Stimulated activated CD4-positive, alpha-beta T cell treated with anti-CD3 and anti-CD28 coated beads, Interleukin-4, amount 100 ng/mL, for 4 hours (primary cell): ENCODE results near the gene CDH9.

ENCODE experiments used
- DNase-seq, 2 experiments: peaks; one replicate each; pipeline ENCODE4 v3.0.0-alpha.2; 2020

Gene CDH9, protein sequence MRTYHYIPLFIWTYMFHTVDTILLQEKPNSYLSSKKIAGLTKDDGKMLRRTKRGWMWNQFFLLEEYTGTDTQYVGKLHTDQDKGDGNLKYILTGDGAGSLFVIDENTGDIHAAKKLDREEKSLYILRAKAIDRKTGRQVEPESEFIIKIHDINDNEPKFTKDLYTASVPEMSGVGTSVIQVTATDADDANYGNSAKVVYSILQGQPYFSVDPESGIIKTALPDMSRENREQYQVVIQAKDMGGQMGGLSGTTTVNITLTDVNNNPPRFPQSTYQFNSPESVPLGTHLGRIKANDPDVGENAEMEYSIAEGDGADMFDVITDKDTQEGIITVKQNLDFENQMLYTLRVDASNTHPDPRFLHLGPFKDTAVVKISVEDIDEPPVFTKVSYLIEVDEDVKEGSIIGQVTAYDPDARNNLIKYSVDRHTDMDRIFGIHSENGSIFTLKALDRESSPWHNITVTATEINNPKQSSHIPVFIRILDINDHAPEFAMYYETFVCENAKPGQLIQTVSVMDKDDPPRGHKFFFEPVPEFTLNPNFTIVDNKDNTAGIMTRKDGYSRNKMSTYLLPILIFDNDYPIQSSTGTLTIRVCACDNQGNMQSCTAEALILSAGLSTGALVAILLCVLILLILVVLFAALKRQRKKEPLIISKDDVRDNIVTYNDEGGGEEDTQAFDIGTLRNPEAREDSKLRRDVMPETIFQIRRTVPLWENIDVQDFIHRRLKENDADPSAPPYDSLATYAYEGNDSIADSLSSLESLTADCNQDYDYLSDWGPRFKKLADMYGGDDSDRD

DNA sequence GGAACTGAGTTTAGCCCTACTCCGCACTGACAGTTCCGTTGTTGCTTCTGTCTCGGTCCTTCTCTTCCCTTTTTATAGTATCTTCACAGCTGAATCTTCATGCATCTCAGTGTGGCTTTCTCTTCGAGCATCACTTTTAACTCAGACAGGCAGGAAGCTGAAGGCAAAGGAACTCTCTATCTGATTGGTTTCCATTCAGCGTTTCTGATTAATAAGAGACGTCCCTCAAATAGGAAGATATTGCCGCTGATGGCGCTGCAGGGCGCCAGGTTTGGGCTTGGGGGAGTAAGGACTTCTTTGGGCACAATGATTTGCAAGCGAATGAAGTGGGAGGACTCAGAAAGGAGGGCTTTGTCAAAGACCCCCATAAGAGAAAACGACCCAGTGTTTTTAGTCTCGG lies at the start of gene CDH9:
CDH9 (minus strand) TSS at position 111 of the 400 bp plus-strand sequence. CDS start 50,253 bp downstream, outside the sequence.
- DNase-seq = no peak

DNA sequence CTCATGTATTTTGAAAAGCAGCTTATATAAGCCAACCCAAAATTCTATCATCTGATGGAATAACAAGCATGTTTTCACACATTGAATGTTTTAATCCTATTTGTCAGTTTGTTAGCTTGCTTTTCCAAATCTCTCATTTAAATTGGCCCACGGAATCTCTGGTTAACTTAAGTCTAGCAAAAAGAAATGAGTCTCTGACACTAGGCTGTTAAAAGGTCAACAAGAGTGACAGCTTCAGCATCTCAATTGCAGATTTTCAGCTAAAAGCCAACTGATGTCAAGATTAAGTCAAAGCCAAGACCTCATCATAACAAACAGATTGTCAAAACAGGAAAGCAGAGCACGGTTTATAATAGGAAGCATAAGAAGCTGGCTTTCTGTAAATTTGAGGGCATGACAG lies 49.4 kb upstream of the CDH9 start:
- no peak for DNase-seq

DNA sequence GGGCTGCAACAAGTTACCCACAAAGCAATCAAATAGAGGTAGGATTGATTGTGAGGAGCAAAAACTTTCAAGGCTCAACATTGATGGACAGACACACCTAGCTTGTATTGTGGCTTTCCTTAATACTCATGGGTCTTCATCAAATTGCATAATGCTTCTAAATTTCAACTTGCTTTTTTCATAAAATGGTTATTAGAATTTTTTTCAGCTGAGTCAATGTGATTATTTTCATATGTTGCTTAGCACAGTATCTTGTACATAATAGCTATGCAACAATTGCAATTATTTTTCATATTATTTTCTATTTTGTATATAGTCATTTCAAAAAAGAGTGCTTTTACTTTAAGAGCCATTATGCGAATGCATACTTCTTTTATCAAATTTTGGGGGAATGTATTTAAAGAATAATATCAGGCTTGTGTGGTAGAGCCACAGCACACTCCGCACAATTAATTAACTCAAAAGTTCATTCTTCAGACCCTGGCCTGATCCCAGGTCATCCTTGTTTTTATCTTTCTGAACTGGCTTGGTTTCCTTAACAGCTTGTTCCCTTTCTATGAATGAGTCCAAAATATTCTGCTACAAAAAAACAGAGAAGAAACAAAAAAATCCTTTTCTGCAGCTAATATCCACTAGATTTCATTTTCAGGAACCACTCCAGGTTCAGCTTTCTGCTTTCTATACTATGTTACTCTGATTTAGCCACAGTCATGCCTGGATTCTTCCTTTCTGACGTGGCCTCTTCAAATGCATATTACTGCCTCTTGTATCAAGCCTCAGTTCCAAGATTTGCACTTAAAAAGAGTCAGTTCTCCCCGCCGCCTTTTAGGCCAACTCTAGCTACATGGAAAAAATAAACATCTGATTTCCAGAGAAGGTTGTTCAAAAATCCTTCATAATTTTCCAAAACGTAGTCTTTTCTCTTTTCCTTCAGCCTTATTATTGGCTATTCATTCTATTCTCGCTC lies 45.3 kb upstream of the CDH9 start:
- no peak for DNase-seq

DNA sequence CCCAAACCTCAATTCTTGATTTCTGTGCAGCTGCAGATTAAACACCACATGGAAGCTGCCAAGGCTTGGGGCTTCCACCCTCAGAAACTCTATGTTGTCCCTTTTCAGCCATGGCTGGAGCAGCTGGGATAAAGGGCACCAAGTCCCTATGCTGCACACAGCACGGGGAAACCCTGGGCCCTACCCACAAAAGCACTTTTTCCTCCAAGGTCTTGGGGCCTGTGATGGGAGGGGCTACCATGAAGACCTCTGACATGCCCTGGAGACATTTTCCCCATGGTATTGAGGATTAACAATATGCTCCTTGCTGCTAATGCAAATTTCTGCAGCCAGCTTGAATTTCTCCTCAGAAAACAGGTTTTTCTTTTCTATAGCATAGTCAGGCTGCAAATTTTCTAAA lies 41.8 kb upstream of the CDH9 start:
- DNase-seq = no peak

DNA sequence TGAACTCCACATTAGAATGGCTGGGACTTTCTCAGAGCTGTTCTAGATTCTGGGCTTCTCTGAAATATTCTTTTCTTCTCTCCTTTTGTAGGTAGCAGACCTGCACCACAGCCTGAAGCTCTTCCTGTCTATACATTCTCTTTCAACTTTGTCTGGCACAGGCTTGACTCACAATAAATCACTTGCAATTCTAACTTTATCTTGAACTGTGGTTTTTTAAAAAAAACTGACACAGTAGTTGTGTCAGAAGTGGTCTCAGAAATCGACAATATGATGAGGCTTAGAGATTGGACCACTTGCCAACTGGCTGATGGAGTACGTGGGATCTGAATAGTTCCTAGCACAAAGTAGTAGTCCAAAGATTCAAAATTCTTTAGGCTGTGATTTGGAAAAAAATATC lies 24.1 kb upstream of the CDH9 start:
- no peak for DNase-seq

DNA sequence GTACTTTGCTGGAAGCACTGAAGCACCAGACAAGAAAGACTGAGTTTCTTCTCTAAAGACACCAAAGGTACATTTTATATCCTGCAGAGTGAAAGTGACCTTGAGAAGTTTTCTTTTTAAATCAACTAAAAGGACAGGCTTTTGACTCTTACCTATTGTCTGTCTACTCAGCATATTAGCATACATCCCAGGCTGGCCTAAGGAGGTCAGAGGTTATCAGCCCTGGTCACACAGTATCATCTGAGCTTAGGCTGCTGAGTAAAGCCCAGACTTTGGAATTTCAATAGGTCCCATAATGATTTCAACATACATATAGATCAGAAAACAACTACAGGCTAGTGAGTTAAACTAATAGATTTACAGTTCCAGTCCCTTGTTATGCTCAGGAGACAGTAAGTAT lies 10.1 kb upstream of the CDH9 start:
- no peak for DNase-seq

DNA sequence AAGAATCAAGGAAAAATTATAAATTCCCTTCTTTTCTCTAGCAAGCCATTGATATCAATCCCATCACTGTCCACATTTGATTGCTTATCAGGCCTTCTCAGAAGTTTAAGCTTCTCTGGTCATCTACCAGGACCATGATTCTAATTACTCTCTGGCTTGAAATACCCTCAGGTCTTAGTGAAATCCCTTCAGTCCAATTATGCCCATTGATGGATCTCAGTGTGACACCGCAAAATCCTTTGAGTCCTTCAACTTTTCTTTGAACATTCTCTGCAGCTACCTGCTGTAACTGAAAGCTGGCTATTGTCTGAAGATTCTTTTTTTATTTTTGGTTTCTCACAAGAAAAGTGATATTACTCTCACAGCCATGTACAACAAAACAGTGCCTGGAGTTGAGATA lies 3.0 kb upstream of the CDH9 start:
- no peak for DNase-seq

DNA sequence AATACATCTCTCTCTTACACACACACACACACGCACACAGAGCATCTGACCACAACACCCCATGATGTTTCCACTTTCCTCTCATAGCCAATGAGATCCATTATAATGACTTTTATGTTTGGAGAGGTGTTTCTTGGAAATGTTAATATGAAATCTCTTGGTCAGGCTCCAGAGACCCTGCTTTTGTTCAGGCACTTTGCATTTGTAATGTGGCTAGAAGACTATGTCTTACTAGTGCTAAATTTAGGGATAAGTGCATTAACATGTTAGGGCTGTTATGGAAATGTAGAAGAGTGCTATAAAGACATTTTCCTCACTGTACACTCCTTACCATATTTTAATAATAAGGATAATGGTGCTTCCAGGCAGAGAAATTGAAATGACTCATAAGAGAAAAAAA lies 3.8 kb downstream of the CDH9 start:
- DNase-seq = no peak

DNA sequence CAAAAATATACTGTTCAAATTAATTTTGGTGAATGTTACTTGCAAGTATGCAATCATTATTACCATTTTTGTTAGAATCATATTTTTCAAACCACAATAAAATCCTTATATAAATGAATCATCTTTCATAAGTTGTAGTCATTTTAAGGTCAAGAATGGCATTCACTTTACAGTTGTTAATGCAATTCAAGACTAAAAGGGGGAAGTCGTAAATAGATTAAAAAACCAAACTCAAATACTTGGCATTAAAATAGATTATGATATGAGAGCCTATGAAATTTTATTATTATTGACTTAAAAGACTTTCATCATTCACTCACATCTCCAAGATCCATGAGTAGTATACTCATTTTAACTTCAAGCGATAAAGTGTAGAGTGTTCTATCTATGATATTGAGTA lies 11.6 kb downstream of the CDH9 start:
- DNase-seq = no peak

DNA sequence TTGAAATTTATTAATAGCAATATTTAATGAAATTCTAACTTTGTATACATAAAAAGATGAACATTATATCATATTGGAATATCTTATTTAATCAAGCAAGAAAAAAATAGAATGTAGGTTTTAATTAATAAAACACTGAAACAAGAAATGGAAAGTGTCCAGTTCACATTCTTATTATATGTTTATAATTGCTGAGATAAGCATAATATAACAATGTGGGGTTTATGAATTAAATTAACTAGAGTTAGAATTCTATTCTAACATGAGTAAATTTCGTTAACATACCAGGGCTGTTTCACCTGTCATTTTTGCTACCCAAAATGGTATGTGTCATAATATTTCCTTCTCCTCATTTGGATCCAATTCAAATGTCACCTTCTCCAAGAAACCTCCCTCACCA lies 12.3 kb downstream of the CDH9 start:
- DNase-seq = no peak

DNA sequence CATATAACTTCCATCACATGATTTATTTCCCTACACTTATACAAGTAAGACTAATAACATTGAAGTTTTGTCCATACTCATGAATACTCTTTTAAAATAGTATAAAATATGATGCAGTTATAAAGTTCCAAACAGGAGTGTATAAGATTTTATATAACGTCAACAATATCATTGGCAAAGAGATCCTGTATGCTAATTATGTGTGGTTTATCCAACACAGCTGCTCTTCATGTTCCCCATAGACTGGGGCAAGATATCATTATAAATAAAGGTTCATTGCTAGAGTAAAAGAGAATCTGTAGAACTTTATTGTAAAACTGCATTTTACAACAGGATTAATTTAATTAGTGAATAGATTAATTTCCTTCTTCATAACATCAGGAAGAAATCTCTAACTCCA lies 16.9 kb downstream of the CDH9 start:
- no peak for DNase-seq

DNA sequence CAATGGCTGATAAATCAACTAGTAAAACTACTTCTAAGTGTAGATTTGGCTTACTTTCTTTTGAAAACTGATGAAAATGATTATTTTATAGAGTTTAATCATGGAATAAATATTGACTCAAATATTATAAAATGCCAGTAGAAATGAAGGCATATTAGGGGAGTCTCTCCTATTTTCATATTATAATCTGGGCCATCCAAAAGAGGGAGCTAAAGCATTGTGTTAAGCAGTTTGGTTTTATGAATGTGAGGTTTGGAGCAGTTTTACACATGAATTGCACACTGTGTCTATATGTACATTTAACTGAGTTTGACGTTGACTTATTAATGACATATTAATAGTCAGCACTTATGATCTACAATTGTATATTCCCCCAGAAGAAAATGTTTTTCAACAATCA lies 17.4 kb downstream of the CDH9 start:
- DNase-seq = no peak

DNA sequence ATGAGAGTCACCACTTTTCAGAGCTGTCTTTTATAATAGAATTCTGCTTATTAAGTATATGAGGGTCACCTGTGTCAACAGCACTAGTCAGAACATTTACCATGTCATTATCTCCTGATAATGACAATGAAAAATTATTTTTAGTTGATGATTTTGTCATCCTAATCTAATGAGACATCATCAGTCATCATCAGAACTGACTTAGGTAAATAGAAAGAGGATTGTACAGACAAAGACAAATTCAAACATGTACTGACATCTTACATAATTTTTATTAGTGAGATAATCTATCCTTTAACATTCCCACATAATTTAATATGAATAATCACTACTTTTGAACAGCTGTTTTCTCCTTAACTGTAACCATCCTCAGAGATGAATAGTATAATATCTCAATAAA lies 22.6 kb downstream of the CDH9 start:
- no peak for DNase-seq

DNA sequence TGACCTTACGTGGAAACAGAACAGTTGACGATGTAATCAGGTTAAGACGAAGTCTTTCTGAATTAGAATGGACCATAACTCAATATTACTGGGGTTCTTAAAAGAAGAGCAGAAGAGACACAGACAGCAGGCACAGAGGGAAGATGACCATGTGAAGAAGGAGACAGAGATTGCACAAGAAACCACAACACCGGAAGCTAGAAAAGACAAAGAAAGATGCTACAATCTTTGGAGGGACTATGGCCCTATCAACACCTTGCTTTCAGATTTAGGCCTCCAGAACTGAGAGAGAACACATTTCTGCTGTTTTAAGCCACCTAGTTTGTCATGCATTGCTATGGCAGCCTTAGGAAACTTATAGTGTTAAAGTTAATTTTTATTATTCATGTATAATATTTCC lies 27.1 kb downstream of the CDH9 start:
- no peak for DNase-seq

DNA sequence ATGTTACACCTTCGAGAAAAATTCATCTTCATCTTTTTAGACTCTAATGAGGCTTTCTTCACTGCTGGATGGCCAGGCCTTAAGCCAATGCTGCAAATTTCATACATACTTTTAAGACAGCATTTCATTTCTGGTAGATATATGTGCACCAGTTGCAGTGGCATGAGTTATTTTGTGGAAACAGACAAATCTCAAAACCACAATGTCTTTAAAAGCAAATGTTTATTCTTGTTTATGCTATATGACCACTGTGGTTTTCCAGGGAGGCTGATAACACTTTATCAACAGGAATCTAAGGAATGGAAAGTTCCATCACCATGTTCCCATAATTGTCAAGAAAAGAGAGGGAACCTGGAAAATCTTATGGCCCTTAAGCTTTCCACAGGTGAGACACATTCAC lies 27.7 kb downstream of the CDH9 start:
- no peak for DNase-seq

DNA sequence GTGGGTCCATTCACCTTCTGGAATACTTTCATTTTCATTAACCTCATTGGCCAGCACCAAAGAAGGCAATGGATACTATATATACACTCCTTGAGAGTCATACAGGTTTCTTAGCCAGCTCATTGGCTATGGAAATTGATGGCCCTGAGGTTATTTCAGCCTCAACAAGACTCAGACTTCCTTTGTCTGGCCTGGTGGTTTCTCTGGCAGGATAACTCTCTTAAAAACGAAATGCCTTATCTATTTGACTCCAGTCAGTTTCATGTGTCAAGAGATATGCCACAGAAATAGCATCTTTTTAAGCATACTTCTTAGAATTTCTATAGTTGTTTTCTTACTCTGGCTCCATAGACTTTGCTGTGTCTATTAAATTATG lies 28.9 kb downstream of the CDH9 start:
- no peak for DNase-seq

DNA sequence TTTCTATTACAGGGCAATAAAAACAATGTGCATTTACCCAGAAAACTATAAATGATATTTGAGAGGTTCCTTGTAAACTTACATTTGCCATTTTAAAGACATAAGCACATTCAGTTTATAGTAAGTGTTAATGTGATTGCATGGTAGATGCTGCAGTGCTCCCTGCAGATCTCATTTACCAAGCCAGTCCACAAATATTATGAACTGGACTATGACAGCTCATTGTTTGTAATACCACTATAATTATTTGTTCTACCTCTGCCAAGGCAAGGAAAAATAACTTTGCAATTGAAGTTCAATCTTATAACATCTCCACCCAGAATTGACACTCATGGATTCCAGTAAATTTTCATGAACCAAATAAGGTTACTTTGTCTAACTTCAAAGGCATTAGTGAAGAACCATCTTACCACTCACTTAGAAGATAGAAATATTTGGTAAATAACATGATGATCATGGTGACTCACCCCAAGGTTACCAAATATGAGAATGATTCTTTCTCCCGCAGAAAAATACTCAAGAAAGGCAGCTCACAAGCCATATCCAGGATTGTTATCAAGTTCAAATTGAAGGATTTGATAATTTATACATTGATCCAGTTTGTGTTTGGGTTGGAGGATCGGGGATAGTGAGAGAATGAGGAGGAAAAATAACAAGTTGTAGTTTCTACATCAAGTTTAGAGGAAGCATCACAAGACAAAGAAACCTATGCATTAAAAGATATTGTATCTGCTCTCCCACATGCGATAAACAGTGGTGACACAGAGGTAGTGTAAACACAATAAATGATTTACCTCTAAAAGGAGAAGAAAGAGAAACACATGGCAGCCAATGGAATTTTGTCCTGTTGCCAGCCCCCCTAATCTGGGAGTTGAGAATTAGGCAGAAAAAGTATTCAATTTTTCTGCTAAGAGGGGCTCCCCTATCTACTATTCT lies 29.5 kb downstream of the CDH9 start:
- no peak for DNase-seq

DNA sequence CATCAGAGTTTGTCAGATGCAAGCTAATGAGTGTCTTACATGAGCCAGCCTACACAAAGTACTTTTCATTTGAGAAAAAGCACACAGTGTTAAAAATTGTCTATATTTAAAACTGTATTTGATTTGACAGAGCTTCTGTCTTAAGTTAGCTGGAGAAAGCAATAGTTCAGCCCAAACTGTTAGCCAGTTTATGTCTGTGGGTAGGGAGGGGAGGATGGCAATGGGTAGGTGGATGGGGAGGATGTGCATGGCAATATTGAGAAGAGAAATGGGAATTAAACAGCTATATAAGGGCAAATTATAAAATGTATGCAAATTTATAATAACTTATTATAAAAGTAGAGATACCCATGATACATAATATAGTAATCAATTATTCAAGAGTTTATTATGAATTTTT lies 31.3 kb downstream of the CDH9 start:
- DNase-seq = no peak

DNA sequence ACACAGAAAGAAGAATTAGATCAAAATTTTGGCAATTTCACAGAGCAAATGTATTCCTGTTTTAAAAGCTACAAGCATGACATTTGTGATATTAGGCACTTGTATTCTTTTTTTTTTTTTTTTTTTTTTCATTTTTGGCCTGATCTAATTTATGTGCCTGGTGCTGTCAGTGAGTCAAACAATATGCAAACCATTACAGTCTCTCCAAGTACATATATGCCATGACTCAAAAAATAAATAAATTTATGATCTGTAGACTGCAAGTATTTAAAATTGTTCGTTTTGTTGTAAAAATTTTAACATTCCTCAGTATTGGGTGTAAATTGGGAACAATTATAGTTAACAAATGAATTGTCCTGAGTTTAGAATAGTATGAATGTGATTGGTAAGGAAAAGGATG lies 51.4 kb downstream of the CDH9 start:
- DNase-seq = no peak

DNA sequence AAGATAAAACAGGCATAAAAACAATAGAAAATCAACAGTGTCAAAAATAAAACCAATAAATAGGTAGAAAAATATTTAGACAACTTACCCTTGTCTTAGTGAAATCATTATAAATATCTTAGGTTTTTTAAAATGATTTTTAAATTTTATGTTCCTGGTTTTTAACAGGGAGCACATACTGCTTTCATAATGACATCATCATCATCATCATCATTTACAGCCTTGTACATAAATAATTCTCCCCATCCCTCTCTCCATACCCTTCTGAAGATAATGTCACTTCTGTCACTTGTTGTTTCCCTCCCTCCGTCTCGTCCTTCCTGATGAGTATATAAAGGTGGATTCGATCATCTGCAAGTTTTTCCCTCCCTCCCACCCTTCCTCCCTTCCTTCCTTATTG lies 56.6 kb downstream of the CDH9 start:
- no peak for DNase-seq

DNA sequence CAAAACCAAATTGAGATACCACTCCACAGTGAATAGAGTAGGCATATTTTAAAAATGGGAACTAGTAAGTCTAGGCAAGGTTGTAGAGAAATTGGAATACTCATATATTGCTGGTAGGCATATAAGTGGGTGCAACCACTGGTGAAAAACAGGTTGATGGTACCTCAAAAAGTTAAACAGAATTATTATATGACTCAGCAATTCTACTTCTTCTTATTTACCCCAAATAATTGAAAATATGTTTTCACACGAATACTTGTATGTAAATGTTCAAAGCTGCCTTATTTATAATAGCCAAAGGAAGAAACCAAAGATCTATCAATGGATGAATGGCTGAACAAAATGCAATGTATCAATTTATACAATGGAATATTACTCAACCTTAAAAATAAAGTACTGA lies 79.1 kb downstream of the CDH9 start:
- no peak for DNase-seq

DNA sequence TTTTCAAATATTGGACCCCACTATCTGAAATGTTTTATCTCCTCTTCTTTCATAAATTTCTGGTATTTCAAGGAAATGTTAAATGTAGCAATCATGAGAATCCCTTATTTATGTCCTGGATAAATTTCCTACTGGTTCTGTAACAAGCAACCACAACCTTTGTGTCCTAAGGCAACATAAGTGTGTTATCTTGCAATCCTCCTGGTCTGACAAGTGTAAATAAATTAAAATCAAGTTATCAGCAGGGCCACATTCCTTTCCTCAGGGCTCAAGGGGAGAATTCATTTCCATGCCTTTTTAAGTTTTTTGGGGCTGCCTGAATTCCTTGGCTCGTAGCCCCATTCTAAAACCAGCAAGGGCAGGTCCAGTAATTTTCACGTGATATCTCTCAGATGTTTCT lies 83.2 kb downstream of the CDH9 start:
- DNase-seq = no peak
